H9 (cell line): ENCODE results near the gene ABLIM3. TPM values are rescaled to one million over a fixed set of nuclear protein-coding genes. Genes with fewer than 3 reads are reported as not detected.

Experiments used
- DNase-seq: peaks from one replicate; pipeline ENCODE4 v3.0.0-alpha.2; 2017
- H2AFZ ChIP-seq: one replicate; pipeline ENCODE4 v1.6.1; 2013; ENCODE audit warnings: mild to moderate bottlenecking, low read length, control low read depth, moderate library complexity
- H2AK5ac ChIP-seq: 2 replicates; pipeline ENCODE4 v1.6.1; 2013; ENCODE audit warnings: low read length, control low read depth, mixed read lengths; ENCODE audit not compliant: insufficient read length
- H2BK120ac ChIP-seq: one replicate; pipeline ENCODE4 v1.6.1; 2013; ENCODE audit warnings: low read depth, mild to moderate bottlenecking, low read length, control low read depth, inconsistent platforms; ENCODE audit not compliant: poor library complexity, severe bottlenecking
- H2BK12ac ChIP-seq: 2 replicates; pipeline ENCODE4 v1.6.1; 2013; ENCODE audit warnings: low read length, control low read depth, mixed read lengths, low read depth; ENCODE audit not compliant: insufficient read length
- H2BK15ac ChIP-seq: 2 replicates; pipeline ENCODE4 v1.6.1; 2013; ENCODE audit warnings: low read depth, low read length, control low read depth
- H2BK20ac ChIP-seq: one replicate; pipeline ENCODE4 v1.6.1; 2013; ENCODE audit warnings: low read depth, mild to moderate bottlenecking, low read length, control low read depth, inconsistent platforms; ENCODE audit not compliant: poor library complexity, severe bottlenecking
- H2BK5ac ChIP-seq: 2 replicates; pipeline ENCODE4 v1.6.1; 2013; ENCODE audit warnings: low read length, control low read depth, mixed read lengths; ENCODE audit not compliant: insufficient read length
- H3K14ac ChIP-seq: 2 replicates; pipeline ENCODE4 v1.6.1; 2013; ENCODE audit warnings: low read length, control low read depth; ENCODE audit not compliant: insufficient read depth
- H3K18ac ChIP-seq: 2 replicates; pipeline ENCODE4 v1.6.1; 2013; ENCODE audit warnings: low read depth, mild to moderate bottlenecking, mixed read lengths, low read length, control low read depth; ENCODE audit not compliant: insufficient read length
- H3K23ac ChIP-seq: 2 replicates; pipeline ENCODE4 v1.6.1; 2013; ENCODE audit warnings: low read length, control low read depth, mixed read lengths, low read depth; ENCODE audit not compliant: insufficient read length
- H3K23me2 ChIP-seq: 2 replicates; pipeline ENCODE4 v1.6.1; 2013; ENCODE audit warnings: low read depth, mild to moderate bottlenecking, mixed read lengths, low read length, control low read depth; ENCODE audit not compliant: insufficient read length, poor library complexity, severe bottlenecking
- H3K27ac ChIP-seq: 2 replicates; pipeline ENCODE4 v1.5.1; 2013; ENCODE audit warnings: low read length, control low read depth, mixed read lengths, low read depth; ENCODE audit not compliant: insufficient read length
- H3K27me3 ChIP-seq: 2 replicates; pipeline ENCODE4 v1.6.1; 2013; ENCODE audit warnings: low read length, control low read depth, inconsistent platforms; ENCODE audit not compliant: insufficient read depth
- H3K4ac ChIP-seq: 2 replicates; pipeline ENCODE4 v1.6.1; 2013; ENCODE audit warnings: low read depth, mild to moderate bottlenecking, control low read depth, inconsistent platforms, low read length, moderate library complexity
- H3K4me1 ChIP-seq: 2 replicates; pipeline ENCODE4 v1.6.1; 2013; ENCODE audit warnings: low read length, control low read depth, inconsistent platforms; ENCODE audit not compliant: insufficient read depth
- H3K4me2 ChIP-seq: 2 replicates; pipeline ENCODE4 v1.6.1; 2013; ENCODE audit warnings: low read length, control low read depth, mixed read lengths; ENCODE audit not compliant: insufficient read length, insufficient read depth
- H3K56ac ChIP-seq: 2 replicates; pipeline ENCODE4 v1.6.1; 2013; ENCODE audit warnings: low read depth, mild to moderate bottlenecking, mixed read lengths, low read length, control low read depth; ENCODE audit not compliant: insufficient read length
- H3K79me1 ChIP-seq: 2 replicates; pipeline ENCODE4 v1.6.1; 2013; ENCODE audit warnings: low read depth, mild to moderate bottlenecking, moderate library complexity, low read length, control low read depth, inconsistent platforms; ENCODE audit not compliant: insufficient read depth, poor library complexity, severe bottlenecking
- H3K79me2 ChIP-seq: 2 replicates; pipeline ENCODE4 v1.6.1; 2013; ENCODE audit warnings: low read length, control low read depth, inconsistent platforms; ENCODE audit not compliant: insufficient read depth
- H3K9ac ChIP-seq: 2 replicates; pipeline ENCODE4 v1.6.1; 2013; ENCODE audit warnings: low read length, control low read depth, mixed read lengths; ENCODE audit not compliant: insufficient read length; ENCODE audit errors: extremely low read depth
- H3K9me3 ChIP-seq: one replicate; pipeline ENCODE4 v1.6.1; 2013; ENCODE audit warnings: low read depth, low read length, inconsistent platforms; ENCODE audit not compliant: control insufficient read depth
- H3T11ph ChIP-seq: one replicate; pipeline ENCODE4 v1.6.1; 2013; ENCODE audit warnings: mild to moderate bottlenecking, low read length, control low read depth, inconsistent platforms
- H4K20me1 ChIP-seq: one replicate; pipeline ENCODE4 v1.6.1; 2013; ENCODE audit not compliant: control insufficient read depth, insufficient read length, insufficient read depth
- H4K5ac ChIP-seq: 2 replicates; pipeline ENCODE4 v1.6.1; 2013; ENCODE audit warnings: low read depth, mild to moderate bottlenecking, mixed read lengths, low read length, control low read depth; ENCODE audit not compliant: insufficient read length
- H4K8ac ChIP-seq: replicated peaks from 2 replicates; pipeline ENCODE4 v1.6.1; 2013; ENCODE audit warnings: low read length, control low read depth, mixed read lengths, low read depth; ENCODE audit not compliant: insufficient read length
- H4K91ac ChIP-seq: 2 replicates; pipeline ENCODE4 v1.6.1; 2013; ENCODE audit warnings: low read depth, mild to moderate bottlenecking, moderate library complexity, mixed read lengths, low read length, control low read depth; ENCODE audit not compliant: insufficient read length
- H3K27ac Mint-ChIP-seq, 3 experiments: 2 replicates in 2 of 3; 3 replicates in 1 of 3; pipeline ENCODE4 v1.8.0; 2020 to 2021; ENCODE audit warnings: mixed read lengths in 3 of 3, mild to moderate bottlenecking in 1 of 3, moderate library complexity in 1 of 3
- H3K27me3 Mint-ChIP-seq: 2 replicates; pipeline ENCODE4 v1.8.0; 2021; ENCODE audit warnings: low read depth, mild to moderate bottlenecking, moderate library complexity, mixed read lengths
- H3K36me3 Mint-ChIP-seq, 3 experiments: 2 replicates in 2 of 3; 3 replicates in 1 of 3; pipeline ENCODE4 v1.8.0; 2020 to 2021; ENCODE audit warnings: low read depth in 3 of 3, mixed read lengths in 3 of 3; ENCODE audit not compliant: insufficient read depth in 1 of 3
- H3K4me1 Mint-ChIP-seq, 2 experiments: 2 replicates each; pipeline ENCODE4 v1.8.0; 2020; ENCODE audit warnings: mixed read lengths in 2 of 2
- H3K4me3 Mint-ChIP-seq, 2 experiments: 2 replicates in 1 of 2; 3 replicates in 1 of 2; pipeline ENCODE4 v1.8.0; 2020 to 2021; ENCODE audit warnings: mild to moderate bottlenecking in 2 of 2, mixed read lengths in 2 of 2, moderate library complexity in 1 of 2
- H3K9me3 Mint-ChIP-seq, 2 experiments: 2 replicates in 1 of 2; 3 replicates in 1 of 2; pipeline ENCODE4 v1.8.0; 2020; ENCODE audit warnings: mild to moderate bottlenecking in 2 of 2, mixed read lengths in 2 of 2, moderate library complexity in 1 of 2
- WGBS: extraction: QIAGEN DNeasy Blood & Tissue Kit; methylation state at CpG from one replicate; pipeline ENCODE4 v1.1.7; 2013; ENCODE audit warnings: missing lambda C conversion rate, low lambda C conversion rate, mixed read lengths; ENCODE audit not compliant: insufficient read length; ENCODE audit errors: extremely low coverage; 5-methylcytosine and 5-hydroxymethylcytosine counted together
- total RNA-seq: library from RNA; stranded (reverse); gene quantifications from 2 replicates; pipeline ENCODE4 v1.2.1, GENCODE V29; 2021
- TF ChIP-seq, protein P1 (sequence below): fragments of 200-600 bp; sonication (generic); conservative IDR thresholded peaks from 3 replicates; pipeline ENCODE4 v1.8.0; 2021; ENCODE audit warnings: antibody characterized with exemption, mild to moderate bottlenecking

ABLIM3 gene
- total RNA-seq, 1 experiment from 2014 or later: 0.20 TPM

DNA sequence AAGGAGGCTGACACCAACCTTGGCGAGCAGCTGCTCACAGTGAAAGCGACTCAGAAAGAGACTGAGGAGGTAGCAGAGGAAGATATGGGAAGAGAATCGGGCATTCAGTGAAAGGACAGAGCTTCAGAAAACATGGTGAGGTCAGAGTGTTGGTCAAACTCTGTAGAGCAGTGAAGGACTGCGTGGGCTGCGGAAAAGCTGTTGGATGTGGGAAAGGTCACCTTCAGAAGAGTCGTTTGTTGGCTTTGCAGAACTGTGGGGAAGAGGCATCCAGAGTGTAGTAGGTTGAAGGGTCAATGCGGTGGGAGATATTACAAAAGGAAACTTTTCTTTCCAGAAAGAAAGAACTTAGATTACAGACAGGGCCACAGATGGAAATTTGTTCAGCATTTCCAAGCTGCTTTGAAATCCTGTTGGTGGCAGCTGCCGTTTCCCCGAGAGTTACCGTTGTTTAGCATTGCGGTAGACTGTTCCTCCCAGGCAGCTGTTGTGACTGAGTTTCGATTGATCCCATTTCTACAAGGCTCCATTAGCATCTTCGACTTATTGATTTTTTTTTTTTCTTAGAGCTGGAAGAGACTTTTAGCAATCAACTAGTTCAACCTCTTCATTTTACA is 72.1 kb downstream of the ABLIM3 start:
- no peak overlapping the region for H3K4ac ChIP-seq
- WGBS: no CpG with 5 or more reads among the region's 13 CpGs
- H2BK5ac ChIP-seq: no peak overlapping the region
- no peaks in the 10 kb centered on the region for H3K23me2 ChIP-seq
- H2AK5ac ChIP-seq: no peak overlapping the region
- DNase-seq: no peak
- H3K27ac ChIP-seq: no peak overlapping the region
- H3K36me3 Mint-ChIP-seq: no peaks in the 10 kb centered on the region
- H3K27me3 Mint-ChIP-seq: peaks cover 16% of the 10 kb centered on the region
- H3T11ph ChIP-seq: no peak overlapping the region
- no peak overlapping the region for H3K56ac ChIP-seq
- no peak overlapping the region for H2BK12ac ChIP-seq
- H3K4me3 Mint-ChIP-seq: no peak overlapping the region
- no peaks in the 10 kb centered on the region for H3K9me3 ChIP-seq
- no peak overlapping the region for H2BK20ac ChIP-seq
- no peak overlapping the region for H3K9ac ChIP-seq
- no peaks in the 10 kb centered on the region for H4K20me1 ChIP-seq
- H3K14ac ChIP-seq: no peak overlapping the region
- no peak overlapping the region for H4K5ac ChIP-seq
- H4K8ac ChIP-seq: no peak overlapping the region
- H3K27me3 ChIP-seq: no peaks in the 10 kb centered on the region
- H3K23ac ChIP-seq: no peak overlapping the region
- no peaks in the 10 kb centered on the region for H3K9me3 Mint-ChIP-seq
- H3K79me2 ChIP-seq: no peaks in the 10 kb centered on the region
- H2BK15ac ChIP-seq: no peak overlapping the region
- TF ChIP-seq, protein P1, sequence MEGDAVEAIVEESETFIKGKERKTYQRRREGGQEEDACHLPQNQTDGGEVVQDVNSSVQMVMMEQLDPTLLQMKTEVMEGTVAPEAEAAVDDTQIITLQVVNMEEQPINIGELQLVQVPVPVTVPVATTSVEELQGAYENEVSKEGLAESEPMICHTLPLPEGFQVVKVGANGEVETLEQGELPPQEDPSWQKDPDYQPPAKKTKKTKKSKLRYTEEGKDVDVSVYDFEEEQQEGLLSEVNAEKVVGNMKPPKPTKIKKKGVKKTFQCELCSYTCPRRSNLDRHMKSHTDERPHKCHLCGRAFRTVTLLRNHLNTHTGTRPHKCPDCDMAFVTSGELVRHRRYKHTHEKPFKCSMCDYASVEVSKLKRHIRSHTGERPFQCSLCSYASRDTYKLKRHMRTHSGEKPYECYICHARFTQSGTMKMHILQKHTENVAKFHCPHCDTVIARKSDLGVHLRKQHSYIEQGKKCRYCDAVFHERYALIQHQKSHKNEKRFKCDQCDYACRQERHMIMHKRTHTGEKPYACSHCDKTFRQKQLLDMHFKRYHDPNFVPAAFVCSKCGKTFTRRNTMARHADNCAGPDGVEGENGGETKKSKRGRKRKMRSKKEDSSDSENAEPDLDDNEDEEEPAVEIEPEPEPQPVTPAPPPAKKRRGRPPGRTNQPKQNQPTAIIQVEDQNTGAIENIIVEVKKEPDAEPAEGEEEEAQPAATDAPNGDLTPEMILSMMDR: no peak
- H4K91ac ChIP-seq: no peak overlapping the region
- no peaks in the 10 kb centered on the region for H3K4me1 ChIP-seq
- no peak overlapping the region for H3K18ac ChIP-seq
- no peak overlapping the region for H2BK120ac ChIP-seq
- no peak overlapping the region for H2AFZ ChIP-seq
- no peak overlapping the region for H3K27ac Mint-ChIP-seq
- no peak overlapping the region for H3K4me2 ChIP-seq
- H3K4me1 Mint-ChIP-seq: no peaks in the 10 kb centered on the region; a peak in 1 of 4 replicates
- H3K79me1 ChIP-seq: no peaks in the 10 kb centered on the region
